ENCODE results near the gene SEMA6C.

Gene SEMA6C

DNA sequence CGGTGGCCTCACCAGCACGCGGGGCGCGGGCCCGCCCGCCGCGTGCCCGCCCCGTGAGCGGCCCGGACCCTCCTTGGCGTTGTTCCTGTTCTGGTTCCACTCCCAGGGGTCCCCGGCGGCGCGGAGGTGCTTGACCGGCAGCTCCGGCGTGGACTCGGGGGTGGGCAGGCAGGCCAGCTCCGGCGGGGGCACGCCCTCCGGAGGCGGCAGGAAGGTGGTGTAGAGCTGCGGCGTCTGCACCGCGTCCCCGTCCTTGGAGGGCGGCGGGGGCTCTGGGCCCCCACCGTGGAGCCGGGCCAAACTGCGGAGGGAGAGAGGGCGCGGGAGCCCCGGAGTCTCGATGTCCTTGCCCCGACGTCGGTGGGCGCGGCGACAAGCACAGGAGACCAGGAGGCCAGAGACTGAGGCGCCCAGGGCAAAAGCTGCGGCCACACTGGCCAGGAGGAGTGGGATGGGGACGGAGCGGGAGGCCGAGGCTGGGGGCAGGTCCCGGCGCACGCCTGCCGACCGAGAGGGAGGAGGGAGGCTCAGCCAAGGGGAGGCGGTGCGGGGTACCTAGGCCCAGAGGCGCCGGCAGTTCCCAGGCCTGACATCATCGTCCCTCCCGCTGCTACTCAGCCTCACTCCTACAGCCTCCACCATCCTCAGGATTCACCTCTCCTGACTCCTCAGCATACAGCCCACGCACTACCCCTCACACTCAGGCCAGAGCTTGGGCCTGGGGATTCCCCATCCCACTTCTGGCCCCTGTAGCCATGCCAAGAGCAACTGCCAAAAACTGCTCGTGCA is 13.2 kb downstream of the SEMA6C start:
- no peaks in the 10 kb centered on the region for H3K36me3 ChIP-seq
- DNase-seq = no peak
- no peaks in the 10 kb centered on the region for H3K27me3 ChIP-seq
- no peaks in the 10 kb centered on the region for H3K4me1 ChIP-seq
- H3K9me3 ChIP-seq = no peaks in the 10 kb centered on the region
- no peak for TF ChIP-seq CTCF (IDR thresholded peaks at IDR 0.05; ENCODE audit: low read depth, low read length)
- H3K4me3 ChIP-seq (ENCODE audit: low read depth, low read length) = no peak overlapping the region

DNA sequence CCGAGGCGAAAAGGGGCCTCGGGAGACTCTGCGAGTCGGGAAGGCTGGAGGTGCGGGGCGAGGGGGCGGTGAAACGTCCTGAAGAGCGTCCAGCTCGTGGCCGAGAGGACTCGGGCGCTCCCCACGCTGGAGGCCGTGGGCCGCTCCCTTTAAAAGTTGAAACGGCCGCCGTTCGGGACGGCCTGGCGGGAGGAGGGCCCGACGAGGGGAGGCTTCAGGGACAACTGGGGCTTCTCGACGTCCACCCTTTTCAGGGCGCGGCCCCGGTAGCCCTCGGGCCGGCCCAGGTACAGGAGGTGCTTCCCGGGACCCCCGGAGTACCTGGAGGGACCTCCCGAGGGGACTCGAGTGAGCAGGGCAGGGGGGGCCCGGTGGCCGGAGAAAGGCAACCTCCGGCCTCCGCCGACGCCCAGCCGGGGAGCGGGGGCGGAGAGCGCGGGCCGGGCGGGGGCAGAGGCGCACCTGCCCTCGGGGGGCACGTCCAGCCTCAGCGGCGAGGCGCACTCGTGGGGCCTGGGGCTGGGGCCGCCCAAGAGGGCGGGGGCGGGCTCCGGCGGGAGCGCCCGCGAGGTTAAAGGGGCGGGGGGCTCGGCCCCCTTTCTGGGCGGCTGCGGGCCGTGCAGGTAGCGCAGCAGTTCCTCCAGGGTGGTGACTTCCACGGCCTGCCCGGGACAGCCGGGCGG is 14.0 kb downstream of the SEMA6C start:
- no peaks in the 10 kb centered on the region for H3K9me3 ChIP-seq

GRCh38 chr1:151131701-151132334 is 14.6 kb downstream of the SEMA6C start:
- Histone ChIP-seq H3K36me3 (no peaks in the 10 kb centered on the region), H3K9me3 (no peaks in the 10 kb centered on the region), H3K4me3 (ENCODE audit: low read depth, low read length) (no peak overlapping the region), H3K4me1 (no peaks in the 10 kb centered on the region), H3K27me3 (no peaks in the 10 kb centered on the region)
- no peak for TF ChIP-seq CTCF (IDR thresholded peaks at IDR 0.05; ENCODE audit: low read depth, low read length)
- no peak for DNase-seq

More for the DNA sequence above, 14.0 kb downstream of the SEMA6C start:
- Histone ChIP-seq H3K36me3 (no peaks in the 10 kb centered on the region), H3K4me1 (no peaks in the 10 kb centered on the region), H3K4me3 (ENCODE audit: low read depth, low read length) (no peak overlapping the region), H3K27me3 (no peaks in the 10 kb centered on the region)
- no peak for TF ChIP-seq CTCF (IDR thresholded peaks at IDR 0.05; ENCODE audit: low read depth, low read length)
- DNase-seq = no peak

GRCh38 chr1:151130987-151131586 is 15.3 kb downstream of the SEMA6C start:
- Histone ChIP-seq H3K9me3 (no peaks in the 10 kb centered on the region), H3K4me3 (ENCODE audit: low read depth, low read length) (no peak overlapping the region), H3K27me3 (no peaks in the 10 kb centered on the region), H3K4me1 (no peaks in the 10 kb centered on the region), H3K36me3 (no peaks in the 10 kb centered on the region)
- no peak for DNase-seq
- no peak for TF ChIP-seq CTCF (IDR thresholded peaks at IDR 0.05; ENCODE audit: low read depth, low read length)

DNA sequence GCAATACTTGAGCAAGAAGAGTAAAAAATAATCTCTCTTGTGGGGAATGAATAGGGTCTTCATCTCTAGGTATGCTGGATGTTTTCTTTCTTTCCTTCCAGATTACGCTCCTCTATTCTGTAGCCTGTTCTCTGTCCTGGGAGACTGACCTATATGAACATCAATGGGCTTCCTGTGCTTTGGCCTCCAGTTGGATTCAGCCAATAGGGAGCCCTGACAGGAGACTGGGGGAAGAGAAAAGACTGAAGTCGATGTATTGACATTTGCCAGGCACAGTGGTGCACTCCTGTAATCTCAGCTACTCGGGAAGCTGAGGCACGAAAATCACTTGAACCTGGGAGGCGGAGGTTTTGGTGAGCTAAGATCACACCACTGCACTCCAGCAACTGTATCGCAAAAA is 17.6 kb downstream of the SEMA6C start:
- no peaks in the 10 kb centered on the region for H3K9me3 ChIP-seq
- no peak for TF ChIP-seq CTCF (IDR thresholded peaks at IDR 0.05; ENCODE audit: low read depth, low read length)

More for the DNA sequence above, 17.6 kb downstream of the SEMA6C start:
- DNase-seq = no peak
- Histone ChIP-seq H3K4me3 (ENCODE audit: low read depth, low read length) (no peak overlapping the region), H3K27me3 (no peaks in the 10 kb centered on the region), H3K36me3 (no peaks in the 10 kb centered on the region), H3K4me1 (no peaks in the 10 kb centered on the region)

Data from BE2C (cell line).